Activated naive CD4-positive, alpha-beta T cell treated with anti-CD3 and anti-CD28 coated beads, Interleukin-2, amount 50 U/mL, for 16 hours (primary cell): ENCODE data around the gene TKFC.
A peak's percentile ranks its signal among the peaks of the same experiment; 100 is the strongest.

Experiments
- DNase-seq: peaks from one replicate; pipeline ENCODE4 v3.0.0-alpha.2; 2020

TKFC gene

GRCh38 chr11:61325649-61326414 is 7.2 kb upstream of the TKFC start:
- no peak for DNase-seq

DNA sequence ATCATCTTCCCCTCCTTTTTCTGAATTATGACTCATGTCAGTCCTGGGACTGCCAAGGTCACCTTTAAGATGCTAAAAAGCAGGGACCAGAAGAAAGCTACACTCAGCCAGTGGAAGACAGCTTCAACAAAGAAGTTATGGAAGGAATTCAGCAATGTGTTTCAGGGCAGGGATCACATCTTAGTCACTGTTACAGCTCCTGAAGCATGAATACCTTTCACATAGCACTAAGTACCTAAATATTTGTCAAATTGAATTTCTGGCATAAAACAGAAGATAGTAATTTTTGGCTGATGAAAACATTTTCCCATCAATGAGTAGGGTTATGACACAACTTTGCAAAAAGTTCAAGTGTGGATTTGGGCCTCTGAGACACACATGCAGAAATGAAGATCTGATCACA is 5.4 kb upstream of the TKFC start:
- no peak for DNase-seq

DNA sequence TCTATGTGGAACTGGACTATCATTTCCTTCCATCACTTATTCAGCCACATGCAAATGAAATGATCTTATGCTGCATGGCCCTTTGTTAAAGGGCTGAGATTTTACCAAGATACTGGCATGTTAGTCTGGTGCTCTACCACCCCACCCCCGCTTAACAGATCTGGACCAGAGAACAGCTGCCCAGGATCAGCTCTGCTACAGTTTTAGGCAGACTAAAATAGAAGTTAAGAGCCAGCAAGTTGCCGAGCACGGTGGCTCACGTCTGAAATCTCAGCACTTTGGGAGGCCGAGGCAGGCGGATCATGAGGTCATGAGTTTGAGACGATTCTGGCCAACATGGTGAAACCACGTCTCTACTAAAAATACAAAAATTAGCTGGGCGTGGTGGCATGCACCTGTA is 4.7 kb upstream of the TKFC start:
- DNase-seq = no peak

- DNase-seq = no peak
These were observed 3.2 kb upstream of the TKFC start for GRCh38 chr11:61329871-61330270.

DNA sequence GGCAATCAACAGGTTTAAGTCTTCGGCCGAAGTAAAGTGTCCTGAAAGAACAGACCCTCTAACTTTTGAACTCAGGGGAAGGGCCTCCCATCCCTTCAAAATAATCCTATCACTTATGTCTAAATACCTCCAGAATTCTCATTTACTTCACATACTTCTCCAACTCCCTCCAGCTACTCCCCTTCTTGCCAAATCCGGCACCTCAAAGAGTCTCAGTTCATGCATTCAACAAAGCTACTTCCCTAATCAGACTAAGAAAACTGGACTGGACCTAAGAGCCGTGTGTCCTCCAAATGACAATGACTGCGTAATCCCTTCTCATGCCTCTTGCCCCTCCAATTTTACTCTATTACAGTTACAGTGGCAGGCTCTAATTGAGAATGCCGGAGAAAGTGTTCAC is 1.4 kb upstream of the TKFC start:
- DNase-seq = no peak

DNA sequence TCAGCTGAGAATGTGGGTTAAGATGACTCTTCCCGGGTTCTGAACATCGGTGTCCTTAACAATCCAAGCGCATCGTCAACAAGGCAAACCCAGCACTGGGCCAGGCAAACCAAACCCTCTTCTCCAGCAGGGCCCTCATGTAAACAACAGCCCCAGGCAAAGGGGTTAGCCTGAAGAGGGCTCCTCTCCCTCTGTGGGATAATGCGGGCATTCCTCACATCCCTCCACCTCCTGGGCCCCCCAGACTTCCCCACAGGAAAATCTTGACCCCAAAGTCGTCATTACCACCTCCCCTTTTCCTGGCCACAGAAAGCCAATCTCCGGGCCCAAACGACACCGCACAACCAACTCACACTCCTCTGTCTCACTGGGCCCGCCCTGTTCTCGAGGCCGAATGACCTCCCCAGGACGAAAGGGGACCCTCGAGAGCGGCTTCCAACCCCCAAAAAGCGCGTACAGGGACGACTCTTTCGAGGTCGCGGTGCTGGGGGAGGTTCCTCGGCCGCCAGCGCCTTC is 689 bp upstream of the TKFC start:
- no peak for DNase-seq

DNA sequence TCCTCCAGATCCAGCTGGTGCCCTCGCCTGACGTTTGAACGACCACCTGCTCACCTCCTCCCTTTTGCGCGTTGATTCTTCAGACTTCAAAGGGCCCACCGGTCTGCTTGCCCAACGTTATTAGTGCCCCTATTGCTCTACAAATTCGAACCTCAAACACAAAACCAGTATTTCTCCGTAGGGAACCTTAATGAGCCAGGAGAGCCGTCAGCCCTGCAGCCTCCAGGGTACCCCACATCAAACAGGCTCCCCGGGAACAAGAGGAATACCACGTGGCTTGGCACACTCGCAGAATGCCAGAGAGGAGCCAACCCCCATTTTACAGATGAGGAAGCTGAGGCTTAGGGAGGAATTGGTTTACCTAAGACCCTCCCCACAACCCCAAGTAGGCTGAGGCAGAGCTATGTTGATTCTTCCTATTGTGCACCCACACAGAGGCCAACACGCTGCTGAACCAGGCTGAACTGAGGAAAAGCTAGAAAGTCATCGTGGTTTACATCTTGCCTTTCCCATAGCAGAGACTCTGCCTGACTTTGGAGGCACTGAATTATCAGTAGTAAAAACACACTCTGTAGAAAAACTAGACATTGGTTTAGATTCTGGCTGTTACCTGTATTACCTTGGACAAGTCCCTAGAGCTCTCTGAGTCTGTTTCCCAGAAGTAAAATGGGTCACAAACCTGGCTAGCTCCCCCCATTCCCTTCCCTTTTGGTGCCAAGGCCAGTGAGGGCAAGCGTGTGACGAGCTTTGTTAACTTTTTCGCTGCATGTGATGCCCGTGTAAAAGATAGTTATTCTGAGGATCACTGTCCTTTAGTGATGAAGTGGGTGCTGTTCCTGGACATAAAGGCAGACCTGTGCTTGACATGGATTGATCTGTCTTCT is 764 bp downstream of the TKFC start:
- DNase-seq = no peak

DNA sequence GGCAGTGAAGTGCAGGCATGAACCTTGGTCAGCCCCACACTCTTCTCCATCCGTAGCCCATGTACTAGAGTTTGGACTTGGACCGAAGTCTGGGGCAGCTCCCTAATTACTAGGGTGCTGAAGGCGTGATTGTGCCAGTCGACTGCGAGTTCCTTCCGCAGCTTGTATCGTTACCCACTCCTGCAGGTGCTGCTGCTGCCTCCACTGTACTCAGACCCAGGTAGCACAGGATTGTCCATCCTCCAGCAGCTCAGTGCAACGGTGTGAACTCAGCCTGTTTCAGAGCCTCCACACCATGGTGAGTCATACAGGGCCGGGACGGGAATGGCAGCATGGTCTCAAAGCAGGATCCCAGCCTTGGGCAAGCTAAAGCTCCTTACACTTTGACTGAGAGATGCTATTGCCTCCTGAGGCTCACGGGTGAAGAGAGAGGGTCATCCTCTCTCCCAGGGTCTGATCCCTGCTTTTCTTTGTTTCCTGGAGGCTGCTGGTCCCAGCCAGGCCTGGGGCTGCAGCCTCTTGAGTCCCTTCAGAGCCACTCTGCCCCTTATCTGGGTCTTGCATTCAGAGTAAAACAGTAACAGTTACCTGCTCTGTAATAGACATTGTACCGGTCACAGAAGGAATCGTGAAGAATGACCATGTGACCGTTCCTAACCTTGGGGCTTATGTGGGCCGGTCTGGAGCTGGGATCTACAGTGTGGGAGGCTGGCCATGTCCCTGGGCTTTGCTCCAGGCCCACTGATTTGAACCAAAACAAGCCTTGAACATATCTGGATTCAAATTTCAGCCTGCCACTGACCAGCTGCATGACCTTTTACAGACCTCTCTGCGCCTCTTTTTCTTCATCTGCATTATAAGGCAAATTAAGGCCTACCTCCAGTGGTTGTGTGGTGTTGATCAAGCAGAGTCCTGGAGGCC is 1.7 kb downstream of the TKFC start:
- no peak for DNase-seq

DNA sequence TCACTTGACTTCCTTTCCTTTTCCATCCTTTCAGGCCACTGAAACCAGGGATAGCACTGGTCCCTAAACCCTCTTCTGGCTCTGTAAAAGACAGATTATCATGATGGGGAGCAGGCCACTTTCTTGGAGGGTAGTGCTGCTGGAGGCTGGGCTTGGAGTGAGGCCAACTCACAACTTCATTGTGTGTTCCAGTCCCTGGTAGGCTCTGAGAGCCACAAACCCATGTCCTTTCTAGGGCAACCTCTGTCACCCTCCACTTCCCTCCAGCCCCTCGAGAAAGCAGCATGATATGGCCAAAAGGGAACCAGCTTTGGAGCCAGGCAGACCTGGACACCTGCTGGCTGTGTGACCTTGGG is 2.3 kb downstream of the TKFC start:
- no peak for DNase-seq

DNA sequence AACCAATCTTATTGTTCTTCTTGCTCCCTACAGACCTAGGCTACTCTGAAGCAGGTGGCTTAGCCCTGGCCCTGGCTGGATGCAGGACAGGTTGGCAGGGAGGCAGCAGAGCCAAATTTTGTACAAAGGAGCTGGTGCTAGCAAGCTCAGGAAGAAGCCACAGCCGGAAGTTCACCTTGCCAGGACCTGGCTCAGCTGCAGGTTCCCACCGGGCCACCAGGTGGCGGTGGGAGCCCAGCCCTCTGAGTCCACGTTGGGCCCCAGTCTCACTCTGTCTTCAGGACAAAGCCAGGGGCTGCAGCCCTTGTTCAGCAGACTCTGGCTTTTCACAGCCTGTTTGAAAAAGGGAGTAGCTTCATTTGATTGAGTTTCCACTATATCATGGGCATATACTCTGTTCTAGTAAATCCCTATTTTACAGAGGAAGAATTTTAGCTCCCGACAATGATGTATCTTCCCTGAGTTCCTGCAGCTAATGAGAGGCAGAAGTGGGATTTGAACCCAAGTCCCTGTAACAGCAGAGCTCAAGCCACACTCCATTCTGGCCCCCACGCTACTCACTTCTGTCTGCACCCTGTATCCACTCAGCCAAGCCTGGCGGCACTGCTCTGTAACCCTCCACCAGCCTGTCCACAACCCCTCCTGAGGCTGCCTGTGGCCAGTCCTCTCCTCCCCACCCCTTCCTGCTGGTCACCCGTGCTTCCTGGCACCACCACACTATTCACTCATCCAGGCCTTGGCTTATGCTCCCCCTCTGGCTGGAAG is 3.3 kb downstream of the TKFC start:
- peak; percentile 83 for DNase-seq

- no peak for DNase-seq
These were observed 4.9 kb downstream of the TKFC start for GRCh38 chr11:61337706-61338470.

DNA sequence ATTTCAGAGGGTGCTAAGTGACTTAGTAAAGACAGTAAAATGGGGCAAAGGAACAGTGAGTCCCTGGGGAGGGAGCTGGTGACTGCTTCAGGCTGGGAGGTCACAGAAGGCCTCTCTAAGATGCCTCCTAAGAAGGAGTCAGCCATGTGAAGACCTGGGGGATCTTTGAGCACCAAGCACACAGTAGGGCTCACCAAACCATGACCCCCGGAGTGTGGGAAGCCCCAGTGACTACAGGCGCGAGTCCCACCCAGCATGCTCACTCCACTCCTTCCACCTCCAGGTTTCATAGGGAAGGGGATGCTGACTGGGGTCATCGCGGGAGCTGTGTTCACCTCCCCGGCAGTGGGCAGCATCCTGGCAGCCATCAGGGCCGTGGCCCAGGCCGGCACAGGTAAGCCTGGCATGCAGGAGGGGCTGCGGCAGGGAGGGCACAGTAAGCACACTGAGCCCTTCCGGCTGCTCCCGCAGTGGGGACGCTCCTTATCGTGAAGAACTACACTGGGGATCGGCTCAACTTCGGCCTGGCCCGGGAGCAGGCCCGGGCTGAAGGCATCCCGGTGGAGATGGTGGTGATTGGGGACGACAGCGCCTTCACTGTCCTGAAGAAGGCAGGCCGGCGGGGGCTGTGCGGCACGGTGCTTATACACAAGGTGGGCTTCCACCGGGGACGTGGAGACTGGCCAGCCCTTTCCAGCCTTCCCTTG is 5.9 kb downstream of the TKFC start:
- DNase-seq = no peak

DNA sequence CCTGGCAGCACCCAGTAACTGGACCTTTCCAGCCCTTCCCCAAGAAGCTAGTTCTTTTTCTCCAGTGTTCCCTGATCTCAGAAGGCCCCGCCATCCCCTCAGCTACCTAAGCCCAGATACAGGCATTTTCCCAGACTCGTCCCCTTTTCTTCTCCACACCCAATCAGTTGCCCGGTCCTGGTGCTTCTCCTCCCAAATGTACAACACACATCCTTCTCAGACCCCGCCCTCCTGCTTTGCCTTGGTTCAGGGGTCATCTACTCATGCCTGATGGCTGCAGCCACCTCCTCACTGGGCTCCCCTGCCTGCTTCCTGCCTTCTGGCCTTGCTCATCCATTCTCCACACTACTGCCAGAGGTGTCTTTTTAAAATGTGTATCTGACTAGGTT is 6.5 kb downstream of the TKFC start:
- DNase-seq = no peak

- DNase-seq = no peak
These were observed 8.0 kb downstream of the TKFC start for GRCh38 chr11:61340979-61341378.

GRCh38 chr11:61341706-61342105 is 8.7 kb downstream of the TKFC start:
- DNase-seq = no peak

DNA sequence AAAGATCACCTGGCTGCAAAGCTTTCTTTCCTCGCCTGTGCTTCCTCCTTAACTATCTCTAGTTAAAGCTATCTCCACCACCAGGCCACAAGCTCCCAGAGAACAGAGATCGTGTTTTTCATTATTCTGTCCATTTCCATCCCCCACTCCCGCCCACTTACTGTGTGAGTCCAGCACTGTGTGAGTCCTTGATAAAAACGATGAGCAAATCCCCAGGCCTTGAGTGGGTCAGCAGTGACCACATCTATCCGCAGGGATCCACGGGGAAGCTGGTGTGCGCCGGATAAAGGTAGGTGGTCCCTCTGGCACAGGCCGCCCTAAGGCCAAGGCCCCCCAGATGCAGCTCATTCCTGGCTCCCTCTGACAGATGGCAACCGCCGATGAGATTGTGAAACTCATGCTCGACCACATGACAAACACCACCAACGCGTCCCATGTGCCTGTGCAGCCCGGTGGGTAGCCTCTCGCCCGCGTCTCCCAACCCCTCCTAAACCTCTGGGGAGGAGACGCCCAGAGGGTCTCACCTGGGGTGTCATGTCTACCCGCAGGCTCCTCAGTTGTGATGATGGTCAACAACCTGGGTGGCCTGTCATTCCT is 9.3 kb downstream of the TKFC start:
- no peak for DNase-seq

DNA sequence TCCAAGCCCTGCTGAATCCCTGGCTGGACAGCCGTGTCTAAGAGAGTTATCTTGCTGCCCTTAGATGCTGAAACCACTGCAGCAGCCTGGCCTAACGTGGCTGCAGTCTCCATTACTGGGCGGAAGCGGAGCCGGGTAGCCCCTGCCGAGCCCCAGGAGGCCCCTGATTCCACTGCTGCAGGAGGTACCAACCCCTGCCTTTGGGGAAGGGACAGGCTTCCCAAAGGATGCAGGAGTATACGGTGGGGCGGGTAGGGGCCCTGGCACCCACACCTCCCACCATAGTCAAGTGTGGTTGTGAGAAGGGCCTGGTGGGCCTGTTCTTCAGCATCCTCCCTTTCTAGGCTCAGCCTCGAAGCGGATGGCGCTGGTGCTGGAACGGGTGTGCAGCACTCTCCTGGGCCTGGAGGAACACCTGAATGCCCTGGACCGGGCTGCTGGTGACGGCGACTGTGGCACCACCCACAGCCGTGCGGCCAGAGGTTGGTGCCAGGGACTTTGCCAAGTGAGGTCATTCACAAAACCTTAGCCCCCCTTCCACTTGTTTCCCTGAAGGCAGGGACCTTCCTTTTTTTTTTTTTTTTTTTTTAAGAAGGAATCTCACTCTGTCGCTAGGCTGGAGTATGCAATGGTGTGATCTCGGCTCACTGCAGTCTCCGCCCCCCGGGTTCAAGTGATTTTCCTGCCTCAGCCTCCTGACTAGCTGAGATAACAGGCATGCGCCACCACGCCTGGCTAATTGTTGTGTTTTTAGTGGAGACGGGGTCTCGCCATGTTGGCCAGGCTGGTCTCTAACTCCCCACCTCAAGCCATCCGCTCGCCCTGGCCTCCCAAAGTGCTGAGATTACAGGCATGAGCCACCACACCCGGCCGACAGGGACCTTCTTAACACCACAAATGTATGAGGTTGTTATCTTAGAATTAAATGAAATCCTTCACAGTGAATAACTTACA is 11.0 kb downstream of the TKFC start:
- no peak for DNase-seq

DNA sequence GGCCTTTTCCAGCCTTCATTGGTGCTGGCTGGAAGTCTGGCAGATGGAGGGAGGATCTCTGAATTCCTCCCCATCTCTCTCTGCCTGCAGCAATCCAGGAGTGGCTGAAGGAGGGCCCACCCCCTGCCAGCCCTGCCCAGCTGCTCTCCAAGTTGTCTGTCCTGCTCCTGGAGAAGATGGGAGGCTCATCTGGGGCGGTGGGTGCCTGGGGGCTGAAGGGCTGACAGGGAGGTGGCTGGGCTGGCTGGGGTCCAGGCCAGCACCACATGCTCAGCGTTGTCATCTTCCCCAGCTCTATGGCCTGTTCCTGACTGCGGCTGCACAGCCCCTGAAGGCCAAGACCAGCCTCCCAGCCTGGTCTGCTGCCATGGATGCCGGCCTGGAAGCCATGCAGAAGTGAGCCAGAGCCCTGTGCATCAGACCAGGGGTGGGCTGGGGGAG is 12.2 kb downstream of the TKFC start:
- DNase-seq = no peak
